Measurements from ENCODE around the gene DNAI2. TPM values are rescaled to one million over a fixed set of nuclear protein-coding genes. Genes with fewer than 3 reads are reported as not detected.
"Not testable (repeated sequence)": the region's sequence is repeated elsewhere in the genome, so short reads cannot be mapped to it uniquely, and the experiment has no call there.

The DNAI2 gene
- total RNA-seq, 1 experiment from 2014 or later, result not detected

GRCh38 chr17:74277935-74278334 lies 3.9 kb downstream of the DNAI2 start (continued):
- TF ChIP-seq, protein P1, sequence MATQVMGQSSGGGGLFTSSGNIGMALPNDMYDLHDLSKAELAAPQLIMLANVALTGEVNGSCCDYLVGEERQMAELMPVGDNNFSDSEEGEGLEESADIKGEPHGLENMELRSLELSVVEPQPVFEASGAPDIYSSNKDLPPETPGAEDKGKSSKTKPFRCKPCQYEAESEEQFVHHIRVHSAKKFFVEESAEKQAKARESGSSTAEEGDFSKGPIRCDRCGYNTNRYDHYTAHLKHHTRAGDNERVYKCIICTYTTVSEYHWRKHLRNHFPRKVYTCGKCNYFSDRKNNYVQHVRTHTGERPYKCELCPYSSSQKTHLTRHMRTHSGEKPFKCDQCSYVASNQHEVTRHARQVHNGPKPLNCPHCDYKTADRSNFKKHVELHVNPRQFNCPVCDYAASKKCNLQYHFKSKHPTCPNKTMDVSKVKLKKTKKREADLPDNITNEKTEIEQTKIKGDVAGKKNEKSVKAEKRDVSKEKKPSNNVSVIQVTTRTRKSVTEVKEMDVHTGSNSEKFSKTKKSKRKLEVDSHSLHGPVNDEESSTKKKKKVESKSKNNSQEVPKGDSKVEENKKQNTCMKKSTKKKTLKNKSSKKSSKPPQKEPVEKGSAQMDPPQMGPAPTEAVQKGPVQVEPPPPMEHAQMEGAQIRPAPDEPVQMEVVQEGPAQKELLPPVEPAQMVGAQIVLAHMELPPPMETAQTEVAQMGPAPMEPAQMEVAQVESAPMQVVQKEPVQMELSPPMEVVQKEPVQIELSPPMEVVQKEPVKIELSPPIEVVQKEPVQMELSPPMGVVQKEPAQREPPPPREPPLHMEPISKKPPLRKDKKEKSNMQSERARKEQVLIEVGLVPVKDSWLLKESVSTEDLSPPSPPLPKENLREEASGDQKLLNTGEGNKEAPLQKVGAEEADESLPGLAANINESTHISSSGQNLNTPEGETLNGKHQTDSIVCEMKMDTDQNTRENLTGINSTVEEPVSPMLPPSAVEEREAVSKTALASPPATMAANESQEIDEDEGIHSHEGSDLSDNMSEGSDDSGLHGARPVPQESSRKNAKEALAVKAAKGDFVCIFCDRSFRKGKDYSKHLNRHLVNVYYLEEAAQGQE (IDR thresholded peaks at IDR 0.05; ENCODE audit: low read depth), result no peak
- TF ChIP-seq SP1 (IDR thresholded peaks at IDR 0.05; ENCODE audit: low read depth) (no peak), EZH2 (IDR thresholded peaks at IDR 0.05) (no peak), ELF1 (IDR thresholded peaks at IDR 0.05; ENCODE audit: borderline replicate concordance, low read depth) (no peak), CEBPB (IDR thresholded peaks at IDR 0.05; ENCODE audit: low read depth) (no peak), RAD21 (IDR thresholded peaks at IDR 0.05; ENCODE audit: low read depth) (no peak)

DNA sequence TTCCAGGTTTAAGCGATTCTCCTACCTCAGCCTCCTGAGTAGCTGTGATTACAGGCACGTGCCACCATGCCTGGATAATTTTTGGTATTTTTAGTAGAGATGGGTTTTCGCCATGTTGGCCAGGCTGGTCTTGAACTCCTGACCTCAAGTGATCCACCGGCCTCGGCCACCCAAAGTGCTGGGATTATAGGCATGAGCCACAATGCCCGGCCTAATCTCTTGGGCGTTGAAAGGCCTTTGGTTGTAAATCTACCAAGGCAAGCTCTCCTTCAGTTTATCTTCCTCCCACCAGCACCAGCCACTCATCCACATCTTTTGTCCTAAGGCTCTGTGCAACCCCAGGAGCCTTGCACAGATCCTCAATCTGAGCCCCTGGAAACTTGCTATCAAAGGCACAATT lies 5.6 kb downstream of the DNAI2 start:
- H3K27ac ChIP-seq (ENCODE audit: low read depth, low read length); H3K9me2 ChIP-seq (ENCODE audit: insufficient read depth); BruUV-seq (replicated peaks); DNase-seq (ENCODE audit: low read depth, low spot score); H4K20me1 ChIP-seq (ENCODE audit: insufficient read depth); H3K4me1 ChIP-seq (ENCODE audit: control insufficient read depth in 1 of 2, insufficient read depth in 2 of 2, low read length in 2 of 2); H3K36me3 ChIP-seq (ENCODE audit: control insufficient read depth in 1 of 2, insufficient read depth in 2 of 2, low read length in 2 of 2); H3K27me3 ChIP-seq (ENCODE audit: insufficient read depth, low read length); CTCF ChIA-PET; H3K4me3 ChIP-seq (replicated peaks in 1 of 2; ENCODE audit: low read depth in 1 of 2, low read length in 2 of 2); POLR2A ChIA-PET; RAD21 ChIA-PET (ENCODE audit: low non-redundant PET in 1 of 2, low total read pairs in 2 of 2, uncharacterized antibody in 2 of 2, unreplicated experiment in 2 of 2); H3K9me3 ChIP-seq (ENCODE audit: control insufficient read depth in 1 of 2, insufficient read depth in 1 of 2, low read depth in 1 of 2, low read length in 2 of 2); intact Hi-C loops (cut with micrococcal nuclease); H3K9ac ChIP-seq (ENCODE audit: low read length); ATAC-seq; H2AFZ ChIP-seq (ENCODE audit: low read depth, low read length, poor library complexity, severe bottlenecking); H3K79me2 ChIP-seq (ENCODE audit: insufficient read depth, low read length); H3K4me2 ChIP-seq (ENCODE audit: low read length): not testable (repeated sequence)

Measured in HCT116 (cell line).